GM10847 (cell line): ENCODE results near the gene SMC6.

Experiments used
- POLR2A ChIP-seq: IDR thresholded peaks from 2 replicates; pipeline ENCODE4 v1.6.1; 2011; ENCODE audit not compliant: insufficient read length; ENCODE audit errors: extremely low read depth

SMC6 gene

GRCh38 chr2:17752246-17752645, 1.4 kb downstream of the SMC6 start:
- TF ChIP-seq POLR2A: no peak

GRCh38 chr2:17749753-17750438, 3.7 kb downstream of the SMC6 start:
- TF ChIP-seq POLR2A: no peak

- no peak for TF ChIP-seq POLR2A
Measured at GRCh38 chr2:17748745-17749144, 4.9 kb downstream of the SMC6 start.

GRCh38 chr2:17747684-17748452, 5.7 kb downstream of the SMC6 start:
- no peak for TF ChIP-seq POLR2A

- no peak for TF ChIP-seq POLR2A
Measured at GRCh38 chr2:17740203-17740602, 13.4 kb downstream of the SMC6 start.

- no peak for TF ChIP-seq POLR2A
Measured at GRCh38 chr2:17736989-17737388, 16.6 kb downstream of the SMC6 start.

GRCh38 chr2:17735864-17736263, 17.7 kb downstream of the SMC6 start:
- TF ChIP-seq POLR2A: no peak

- TF ChIP-seq POLR2A: no peak
Measured at GRCh38 chr2:17733599-17733998, 20.0 kb downstream of the SMC6 start.

- no peak for TF ChIP-seq POLR2A
Measured at GRCh38 chr2:17729880-17730279, 23.7 kb downstream of the SMC6 start.

GRCh38 chr2:17728210-17728609, 25.4 kb downstream of the SMC6 start:
- no peak for TF ChIP-seq POLR2A

- no peak for TF ChIP-seq POLR2A
Measured at GRCh38 chr2:17719562-17720371, 33.8 kb downstream of the SMC6 start.

- TF ChIP-seq POLR2A: no peak
Measured at GRCh38 chr2:17718689-17719088, 34.9 kb downstream of the SMC6 start.

GRCh38 chr2:17717666-17718065, 35.9 kb downstream of the SMC6 start:
- no peak for TF ChIP-seq POLR2A

GRCh38 chr2:17713291-17713690, 40.3 kb downstream of the SMC6 start:
- no peak for TF ChIP-seq POLR2A

GRCh38 chr2:17710547-17711248, 42.9 kb downstream of the SMC6 start:
- TF ChIP-seq POLR2A: no peak
